ENCODE measurements around the gene R3HDM4.
A peak's percentile ranks its signal among the peaks of the same experiment; 100 is the strongest.

The R3HDM4 gene

GRCh38 chr19:873561-874041 lies 39.4 kb downstream of the R3HDM4 start:
- DNase-seq (ENCODE audit: low read depth): no peak

- DNase-seq (ENCODE audit: low read depth): peak; percentile 82
Observed at GRCh38 chr19:873084-873483, 39.9 kb downstream of the R3HDM4 start.

- DNase-seq (ENCODE audit: low read depth): peak; percentile 82
Observed at GRCh38 chr19:872266-872951, 40.6 kb downstream of the R3HDM4 start.

DNA sequence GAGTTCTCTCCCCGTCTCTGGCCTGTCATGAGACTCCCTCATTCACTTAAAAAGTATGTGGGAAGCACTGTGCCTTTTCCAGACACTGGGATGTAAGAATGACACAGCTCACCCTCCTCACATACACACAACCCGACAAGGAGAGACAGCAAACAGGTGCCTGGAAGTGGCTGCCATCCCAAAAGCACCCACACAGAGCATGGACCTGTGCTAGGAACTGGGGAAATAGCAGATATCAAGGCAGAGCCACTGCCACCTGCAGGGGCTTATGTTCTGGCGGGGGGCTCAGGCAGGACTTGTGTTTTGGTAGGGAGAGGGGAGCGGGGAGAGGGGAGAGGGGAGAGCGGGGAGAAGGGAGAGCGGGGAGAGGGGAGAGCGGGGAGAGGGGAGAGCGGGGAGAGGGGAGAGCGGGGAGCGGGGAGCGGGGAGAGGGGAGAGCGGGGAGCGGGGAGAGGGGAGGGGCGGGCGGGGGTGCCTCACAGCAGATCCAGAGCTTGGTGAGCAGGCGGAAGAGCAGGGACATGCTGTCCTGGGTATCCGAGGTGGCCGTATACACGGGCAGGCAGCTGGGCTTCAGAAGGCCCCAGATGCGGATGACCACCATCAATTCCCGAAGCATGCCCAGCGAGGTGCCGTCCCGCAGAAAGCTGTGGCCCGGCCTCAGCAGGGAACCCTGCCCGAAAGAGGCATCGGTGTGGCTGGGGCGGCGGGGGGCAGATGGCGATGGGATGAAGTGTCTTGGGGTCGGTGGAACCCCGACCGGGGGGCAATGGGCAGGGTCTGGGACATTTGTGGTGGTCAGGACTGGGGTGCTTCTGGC lies 41.4 kb downstream of the R3HDM4 start:
- DNase-seq (ENCODE audit: low read depth): no peak

GRCh38 chr19:870963-871401 lies 42.0 kb downstream of the R3HDM4 start:
- no peak for DNase-seq (ENCODE audit: low read depth)

DNA sequence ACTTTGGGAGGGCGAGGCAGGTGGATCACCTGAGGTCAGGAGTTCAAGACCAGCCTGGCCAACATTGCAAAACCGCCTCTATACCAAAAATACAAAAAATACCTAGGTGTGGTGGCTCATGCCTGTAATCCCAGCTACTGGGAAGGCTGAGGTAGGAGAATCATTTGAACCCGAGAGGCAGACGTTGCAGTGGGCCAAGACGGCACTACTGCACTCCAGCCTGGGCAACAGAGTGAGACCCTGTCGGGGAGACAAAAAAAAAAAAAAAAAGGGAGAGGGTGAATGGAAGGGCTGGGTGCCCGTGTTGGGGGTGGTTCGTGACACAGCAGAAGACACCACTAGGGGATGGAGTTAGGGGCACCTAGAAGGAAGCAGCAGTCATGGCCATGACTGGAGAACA lies 42.7 kb downstream of the R3HDM4 start:
- DNase-seq (ENCODE audit: low read depth): no peak

DNA sequence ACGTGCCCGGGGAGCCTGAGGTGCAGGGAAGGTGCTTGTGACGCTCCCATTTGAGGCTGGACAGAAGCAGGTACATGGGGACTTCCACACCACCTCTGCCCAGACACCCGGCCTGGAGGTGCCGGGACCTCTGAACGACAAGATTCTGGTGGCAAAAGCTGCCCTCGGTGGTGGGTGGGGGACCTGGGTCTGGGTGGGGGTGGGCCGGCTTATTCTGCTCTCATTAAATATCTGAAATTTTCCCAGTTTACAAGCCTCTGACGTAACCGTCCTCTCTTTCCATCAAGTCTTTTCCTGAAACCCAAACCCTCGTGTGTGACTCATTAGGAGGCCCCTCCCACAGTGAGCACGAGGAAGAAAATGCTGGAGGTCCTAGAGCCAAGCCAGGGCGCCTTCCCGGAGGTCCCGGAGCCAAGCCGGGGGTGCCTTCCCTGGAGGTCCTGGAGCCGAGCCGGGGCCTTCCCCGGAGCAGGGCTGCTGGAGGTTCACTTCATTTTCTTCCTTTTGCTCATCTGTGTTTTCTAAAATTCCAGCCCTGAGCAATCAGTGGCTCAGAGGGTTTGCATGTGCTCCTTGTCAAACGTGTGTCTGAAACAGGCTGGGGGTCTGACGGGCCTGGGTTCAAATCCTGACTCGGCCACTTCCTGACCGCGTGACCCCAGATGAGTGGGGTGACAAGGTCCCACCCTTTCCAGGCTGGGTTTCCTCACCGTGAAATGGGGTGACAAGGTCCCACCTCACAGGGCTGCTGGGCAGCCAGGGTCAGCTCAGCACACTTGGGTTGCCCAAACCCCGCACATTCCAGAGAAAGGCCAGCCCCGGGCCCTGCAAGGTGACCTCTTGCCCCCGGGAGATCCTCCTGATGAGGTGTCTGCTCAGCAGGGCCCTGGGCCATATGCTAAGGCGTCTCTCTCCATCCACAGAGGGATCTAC lies 43.5 kb downstream of the R3HDM4 start:
- no peak for DNase-seq (ENCODE audit: low read depth)

DNA sequence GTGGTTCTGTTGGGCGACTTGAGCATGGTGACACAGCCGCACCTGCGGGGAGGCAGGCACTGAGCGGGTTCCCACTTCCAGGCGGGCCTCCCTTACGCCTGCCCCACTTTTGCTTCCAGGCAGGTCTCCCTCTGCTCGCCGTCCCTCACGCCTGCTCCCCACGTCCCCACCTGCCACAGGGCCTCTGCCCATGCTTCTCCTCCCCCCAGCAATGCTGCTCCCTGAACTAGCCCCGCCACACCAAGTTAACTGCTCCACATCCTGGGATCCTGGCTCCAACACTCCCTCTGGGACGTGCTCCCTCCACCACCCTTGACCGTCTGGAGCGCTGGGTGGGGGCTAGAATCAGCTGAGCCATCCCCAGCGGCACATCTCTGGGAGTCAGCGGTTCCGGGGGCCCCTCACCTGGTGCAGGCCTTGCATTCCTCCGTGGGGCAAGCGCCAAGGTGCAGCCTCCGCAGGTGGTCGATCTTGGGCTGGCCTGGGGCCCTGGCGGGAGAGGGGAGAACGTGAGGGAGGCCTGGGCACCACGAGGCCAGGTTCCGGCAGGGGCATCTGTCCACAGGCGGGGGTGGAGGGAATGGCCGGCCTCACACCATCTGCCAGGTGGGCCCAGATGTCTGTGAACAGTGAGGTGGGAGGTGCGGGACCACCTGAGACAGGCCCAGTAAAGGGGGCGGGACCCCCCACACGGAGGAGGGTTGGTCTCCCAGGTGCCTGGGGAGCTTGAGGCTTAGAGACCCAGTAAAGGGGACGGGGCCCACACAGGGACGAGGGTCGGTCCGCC lies 44.4 kb downstream of the R3HDM4 start:
- DNase-seq (ENCODE audit: low read depth): no peak

DNA sequence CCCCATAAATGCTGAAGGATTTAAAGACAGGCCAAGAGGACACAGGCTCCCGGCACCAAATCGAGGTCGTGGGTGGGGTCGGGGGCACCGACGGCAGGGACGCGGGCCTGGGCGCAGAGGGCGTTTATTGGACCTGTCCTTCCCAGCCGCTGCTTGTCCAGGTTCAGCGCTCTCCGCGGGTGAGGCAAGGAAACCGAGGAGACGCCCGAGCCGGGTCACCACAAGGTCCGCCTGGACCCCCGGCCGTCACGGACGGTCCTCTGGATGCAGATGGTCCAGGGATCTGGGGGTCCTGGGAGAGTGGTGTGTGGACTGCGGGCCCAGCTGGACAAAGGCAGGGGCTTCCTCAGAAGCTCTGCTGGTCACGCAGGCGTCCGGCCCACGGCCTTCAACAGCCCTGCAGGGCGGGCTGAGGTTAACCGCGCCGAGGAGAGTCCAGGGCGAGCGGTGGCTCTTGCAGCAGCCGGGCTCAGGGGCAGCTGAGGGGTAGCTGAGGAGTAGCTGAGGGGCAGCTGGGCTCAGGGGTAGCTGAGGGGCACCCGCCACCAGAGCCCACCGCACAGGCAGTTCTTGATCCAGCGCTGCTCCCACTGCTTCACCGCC lies 45.1 kb downstream of the R3HDM4 start:
- no peak for DNase-seq (ENCODE audit: low read depth)

DNA sequence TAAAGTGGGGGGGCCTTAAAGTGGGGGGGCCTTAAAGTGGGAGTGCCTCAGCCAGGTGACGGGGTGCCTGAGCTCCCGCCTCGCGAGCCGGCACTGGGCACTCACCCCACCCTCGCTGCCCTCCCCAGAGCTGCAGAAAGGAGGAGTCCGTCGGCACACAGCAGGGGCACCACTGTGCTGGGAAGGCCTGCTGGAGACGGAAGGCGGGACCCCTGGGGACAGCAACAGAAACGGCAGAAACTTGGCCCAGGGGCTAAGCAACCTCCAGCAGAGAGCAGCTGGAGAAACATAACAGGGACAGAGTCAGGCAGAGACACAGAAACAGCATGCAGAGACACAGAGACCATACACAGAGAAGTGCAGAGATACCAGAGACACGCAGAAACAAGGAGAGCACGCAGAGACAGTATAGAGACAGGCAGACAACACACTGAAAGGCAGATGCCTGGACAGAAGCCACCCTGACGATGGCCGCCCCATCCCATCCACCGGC lies 45.7 kb downstream of the R3HDM4 start:
- DNase-seq (ENCODE audit: low read depth): no peak

GRCh38 chr19:866769-867300 lies 46.2 kb downstream of the R3HDM4 start:
- DNase-seq (ENCODE audit: low read depth): no peak

GRCh38 chr19:863315-863620 lies 49.8 kb downstream of the R3HDM4 start:
- no peak for DNase-seq (ENCODE audit: low read depth)

DNA sequence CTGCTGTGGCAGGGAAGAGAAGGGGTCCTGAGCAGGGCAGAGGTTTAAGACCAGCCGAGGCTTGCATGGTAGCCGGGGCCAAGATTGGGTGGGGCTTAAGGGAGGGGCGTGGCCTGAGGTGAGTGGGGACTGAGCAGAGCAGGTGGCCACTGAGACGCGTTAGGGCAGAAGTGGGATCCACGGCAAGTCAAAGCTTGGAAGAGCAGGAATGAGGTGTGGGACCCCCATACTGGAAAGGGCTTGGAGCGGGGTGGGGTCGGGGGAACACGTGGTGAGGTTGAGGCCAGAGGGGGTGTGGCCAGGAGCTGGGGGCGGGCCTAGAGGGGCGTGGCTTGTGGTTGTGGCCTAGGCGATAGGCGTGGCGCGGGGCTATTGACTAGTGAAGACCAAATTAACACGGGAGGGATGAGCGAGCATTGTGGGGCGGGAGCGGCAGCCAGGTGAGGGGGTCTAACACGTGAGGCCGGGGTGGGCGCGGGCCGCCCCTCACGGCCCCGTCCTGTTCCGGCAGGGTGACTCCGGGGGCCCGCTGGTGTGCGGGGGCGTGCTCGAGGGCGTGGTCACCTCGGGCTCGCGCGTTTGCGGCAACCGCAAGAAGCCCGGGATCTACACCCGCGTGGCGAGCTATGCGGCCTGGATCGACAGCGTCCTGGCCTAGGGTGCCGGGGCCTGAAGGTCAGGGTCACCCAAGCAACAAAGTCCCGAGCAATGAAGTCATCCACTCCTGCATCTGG lies 50.3 kb downstream of the R3HDM4 start:
- DNase-seq (ENCODE audit: low read depth): peak; percentile 69

DNA sequence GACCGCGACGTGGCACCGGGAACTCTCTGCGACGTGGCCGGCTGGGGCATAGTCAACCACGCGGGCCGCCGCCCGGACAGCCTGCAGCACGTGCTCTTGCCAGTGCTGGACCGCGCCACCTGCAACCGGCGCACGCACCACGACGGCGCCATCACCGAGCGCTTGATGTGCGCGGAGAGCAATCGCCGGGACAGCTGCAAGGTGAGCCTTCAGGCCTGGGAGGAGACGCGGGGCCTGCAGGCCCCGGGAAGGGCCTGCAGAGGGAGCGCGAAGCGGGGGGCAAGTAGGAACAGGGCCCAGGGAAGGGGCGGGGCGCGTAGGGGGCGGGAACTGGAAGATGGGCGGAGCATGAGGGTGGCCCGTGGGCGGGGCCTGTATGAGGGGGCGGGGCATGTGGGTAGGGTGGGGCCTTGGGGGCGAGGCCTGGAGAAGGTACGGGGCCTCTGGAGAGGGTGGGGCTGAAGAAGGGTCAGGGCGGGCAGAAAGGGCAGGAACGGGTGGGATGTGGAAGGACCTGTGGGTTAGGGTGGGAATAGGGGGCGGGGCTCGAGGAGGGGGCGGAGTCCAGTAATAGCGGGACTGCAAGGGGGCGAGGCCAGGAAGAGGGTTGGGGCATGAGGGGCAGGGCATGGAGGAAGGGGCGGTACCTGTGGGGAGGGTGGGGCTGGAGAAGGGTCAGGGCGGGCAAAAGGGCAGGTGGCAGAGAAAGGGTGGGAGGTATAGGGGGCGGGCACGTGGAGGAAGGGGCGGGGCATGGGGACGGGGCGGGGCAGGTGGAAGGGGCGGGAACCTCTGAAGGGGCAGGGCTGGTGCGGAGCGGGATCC lies 51.1 kb downstream of the R3HDM4 start:
- DNase-seq (ENCODE audit: low read depth): peak; percentile 57

GRCh38 chr19:861141-861755 lies 51.8 kb downstream of the R3HDM4 start:
- no peak for DNase-seq (ENCODE audit: low read depth)

DNA sequence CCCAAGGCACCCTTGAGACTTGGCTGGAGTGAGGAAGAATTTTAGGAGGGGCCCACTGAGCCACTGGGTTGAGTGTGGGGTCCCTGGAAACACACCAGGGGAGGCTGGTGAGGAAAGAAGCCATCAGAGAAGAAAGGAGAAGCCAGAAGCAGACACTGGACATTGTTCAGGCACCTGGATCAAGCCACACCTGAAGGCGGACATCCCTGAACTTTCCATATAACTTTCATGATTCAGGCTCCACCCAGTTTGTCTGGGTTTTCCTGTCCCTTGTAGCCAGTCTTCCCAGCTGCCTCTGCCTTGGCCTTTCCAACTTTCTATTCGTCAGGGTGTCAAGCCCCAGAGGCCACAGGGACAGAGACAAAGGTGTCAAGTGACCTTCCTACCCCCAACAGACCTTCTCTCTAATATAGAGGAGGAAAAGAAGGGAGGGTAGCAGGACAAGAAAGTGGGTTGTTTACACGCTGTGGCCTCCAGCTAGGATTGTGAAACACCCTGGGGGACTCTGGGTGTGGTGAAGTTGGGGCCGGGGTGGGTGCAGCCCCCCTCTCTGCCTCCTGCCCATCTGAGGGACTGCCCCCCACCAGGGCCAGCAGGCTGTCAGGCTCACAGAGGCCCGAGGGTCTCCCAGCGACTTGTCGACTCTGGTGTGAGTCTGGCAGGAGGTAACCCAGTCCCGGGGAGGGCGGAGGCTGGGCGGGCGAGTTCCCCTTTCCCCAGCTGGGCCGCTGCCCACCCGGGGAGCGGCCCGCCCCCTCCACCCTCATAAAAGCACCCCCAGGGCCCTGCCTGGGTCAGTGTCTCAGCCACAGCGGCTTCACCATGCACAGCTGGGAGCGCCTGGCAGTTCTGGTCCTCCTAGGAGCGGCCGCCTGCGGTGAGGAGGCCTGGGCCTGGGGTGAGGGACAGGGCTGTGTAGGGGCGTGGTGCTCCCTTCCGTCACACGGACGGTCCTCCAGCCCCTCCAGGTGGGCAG lies 53.9 kb downstream of the R3HDM4 start, which contains the start of gene CFD:
Gene CFD, plus strand, starts transcription at position 797 of the 976 bp plus-strand sequence. Its CDS starts 26 bp downstream, at position 823.
- no peak for DNase-seq (ENCODE audit: low read depth)

- no peak for DNase-seq (ENCODE audit: low read depth)
Observed at GRCh38 chr19:858284-858683, 54.7 kb downstream of the R3HDM4 start.

Data from T-helper 22 cell (primary cell).